SK-N-SH (cell line): Measurements from ENCODE around the gene MGAT1. TPM values are rescaled to one million over a fixed set of nuclear protein-coding genes. Genes with fewer than 3 reads are reported as not detected.

Experiments used
- CTCF ChIA-PET: fragments of 300-600, 350-600 bp; formaldehyde crosslinking; extraction: SDS; loops from one replicate; lab custom pipeline; 2021; lab: Yijun Ruan, JAX
- POLR2A ChIA-PET: fragments of 350-600 bp; sonication (Branson Sonifier 250); formaldehyde crosslinking; extraction: SDS; loops from one replicate; lab custom pipeline; 2020; ENCODE audit warnings: antibody characterized with exemption, inconsistent platforms; lab: Yijun Ruan, JAX
- DNase-seq: peaks from one replicate; pipeline ENCODE4 v3.0.0; 2012
- H2AFZ ChIP-seq: fragments of 200-600 bp; sonication (generic); 2 replicates; pipeline ENCODE4 v1.8.1; 2016; ENCODE audit warnings: antibody characterized with exemption, mild to moderate bottlenecking, low read depth
- H3F3A ChIP-seq: fragments of 200-600 bp; sonication (generic); replicated peaks from 2 replicates; pipeline ENCODE3; 2016; ENCODE audit warnings: antibody characterized with exemption, mild to moderate bottlenecking; ENCODE audit not compliant: insufficient read depth
- H3K27ac ChIP-seq, 2 experiments: fragments of 200-500 bp in 1 of 2; fragments of 200-600 bp in 1 of 2; sonication (Bioruptor generic) in 1 of 2; sonication (generic), shearing (Covaris generic) in 1 of 2; 2 replicates each; pipeline versions ENCODE4 v1.5.1 to v1.6.1; 2014 to 2016; ENCODE audit warnings: low read depth in 2 of 2, inconsistent platforms in 1 of 2, low read length in 1 of 2, mild to moderate bottlenecking in 1 of 2, mixed read lengths in 1 of 2
- H3K27me3 ChIP-seq: fragments of 200-600 bp; sonication (generic), shearing (Covaris generic); 2 replicates; pipeline ENCODE4 v1.6.1; 2016; ENCODE audit warnings: mixed run types; ENCODE audit not compliant: insufficient read depth
- H3K36me3 ChIP-seq, 2 experiments: fragments of 200-500 bp in 1 of 2; fragments of 200-600 bp in 1 of 2; sonication (Bioruptor generic) in 1 of 2; sonication (generic) in 1 of 2; replicated peaks in 1 of 2; 2 replicates each; pipeline versions ENCODE3 to v1.5.1; 2014 to 2016; ENCODE audit warnings: low read length in 1 of 2, mild to moderate bottlenecking in 1 of 2; ENCODE audit not compliant: insufficient read depth in 2 of 2, control insufficient read depth in 1 of 2
- H3K4me1 ChIP-seq, 2 experiments: fragments of 200-500 bp in 1 of 2; fragments of 200-600 bp in 1 of 2; sonication (Bioruptor generic) in 1 of 2; sonication (generic), shearing (Covaris generic) in 1 of 2; 2 replicates each; pipeline versions ENCODE4 v1.5.1 to v1.6.1; 2014 to 2016; ENCODE audit warnings: low read depth in 1 of 2, low read length in 1 of 2, mixed run types in 1 of 2; ENCODE audit not compliant: insufficient read depth in 2 of 2, control insufficient read depth in 1 of 2
- H3K4me2 ChIP-seq: fragments of 200-600 bp; sonication (generic), shearing (Covaris generic); 2 replicates; pipeline ENCODE4 v1.6.1; 2017; ENCODE audit warnings: mixed run types
- H3K4me3 ChIP-seq, 2 experiments: fragments of 200-500 bp in 1 of 2; fragments of 200-600 bp in 1 of 2; sonication (Bioruptor generic) in 1 of 2; sonication (generic), shearing (Covaris generic) in 1 of 2; 2 replicates each; pipeline versions ENCODE4 v1.5.1 to v1.8.1; 2014 to 2016; ENCODE audit warnings: low read depth in 2 of 2, inconsistent platforms in 1 of 2, low read length in 1 of 2, mild to moderate bottlenecking in 1 of 2, mixed read lengths in 1 of 2, moderate library complexity in 1 of 2
- H3K79me2 ChIP-seq: fragments of 200-600 bp; sonication (generic); 2 replicates; pipeline ENCODE4 v1.8.1; 2017; ENCODE audit warnings: mild to moderate bottlenecking; ENCODE audit not compliant: insufficient read depth
- H3K9ac ChIP-seq: fragments of 200-600 bp; sonication (generic); 2 replicates; pipeline ENCODE4 v1.6.1; 2017; ENCODE audit warnings: mixed run types
- H3K9me2 ChIP-seq: fragments of 200-600 bp; sonication (generic); 2 replicates; pipeline ENCODE4 v1.6.1; 2017; ENCODE audit warnings: mixed run types
- H3K9me3 ChIP-seq: fragments of 200-600 bp; sonication (generic); 2 replicates; pipeline ENCODE4 v1.6.1; 2017; ENCODE audit warnings: mixed run types, mild to moderate bottlenecking, moderate library complexity
- H4K20me1 ChIP-seq: fragments of 200-600 bp; sonication (generic); 2 replicates; pipeline ENCODE4 v1.6.1; 2017; ENCODE audit warnings: mild to moderate bottlenecking, mixed run types; ENCODE audit not compliant: insufficient read depth
- CTCF ChIP-seq: fragments of 200-600 bp; sonication (generic); IDR thresholded peaks from 2 replicates; pipeline ENCODE4 v1.6.1; 2017; ENCODE audit warnings: antibody characterized with exemption, mild to moderate bottlenecking, moderate library complexity
- EP300 ChIP-seq, 2 experiments: IDR thresholded peaks; 2 replicates each; pipeline versions ENCODE4 v1.4.0 to v1.6.1; 2012; ENCODE audit warnings: borderline replicate concordance in 1 of 2, low read depth in 1 of 2, low read length in 1 of 2
- FOSL2 ChIP-seq: IDR thresholded peaks from 2 replicates; pipeline ENCODE4 v1.4.0; 2012; ENCODE audit warnings: low read depth, mild to moderate bottlenecking, moderate library complexity, borderline replicate concordance
- FOXJ3 ChIP-seq: sonication (generic); formaldehyde crosslinking; IDR thresholded peaks from 2 replicates; pipeline ENCODE4 v1.5.1; 2020; ENCODE audit warnings: mild to moderate bottlenecking, missing genetic modification reagents
- FOXM1 ChIP-seq: IDR thresholded peaks from 2 replicates; pipeline ENCODE4 v1.4.0; 2012; ENCODE audit warnings: low read depth, mild to moderate bottlenecking
- GABPA ChIP-seq: IDR thresholded peaks from 2 replicates; pipeline ENCODE4 v1.4.0; 2012; ENCODE audit warnings: low read depth, mild to moderate bottlenecking
- GATA2 ChIP-seq: sonication (generic); formaldehyde crosslinking; IDR thresholded peaks from 2 replicates; pipeline ENCODE4 v1.5.0; 2020; ENCODE audit warnings: mild to moderate bottlenecking, missing genetic modification reagents
- MEF2A ChIP-seq: IDR thresholded peaks from 2 replicates; pipeline ENCODE4 v1.4.0; 2012; ENCODE audit warnings: low read depth, borderline replicate concordance
- NRF1 ChIP-seq: IDR thresholded peaks from 2 replicates; pipeline ENCODE4 v1.6.1; 2012; ENCODE audit warnings: low read depth, mild to moderate bottlenecking, low read length
- POLR2AphosphoS5 ChIP-seq: IDR thresholded peaks from 2 replicates; pipeline ENCODE4 v1.6.1; 2012; ENCODE audit warnings: low read depth, low read length
- RAD21 ChIP-seq: IDR thresholded peaks from 2 replicates; pipeline ENCODE4 v1.6.1; 2012; ENCODE audit warnings: mild to moderate bottlenecking, low read length
- RCOR1 ChIP-seq: fragments of 150-350 bp; IDR thresholded peaks from 2 replicates; pipeline ENCODE4 v1.6.1; 2017; ENCODE audit warnings: antibody characterized with exemption, low read length
- SIN3A ChIP-seq: IDR thresholded peaks from 2 replicates; pipeline ENCODE4 v1.6.1; 2012; ENCODE audit warnings: low read depth, mild to moderate bottlenecking, low read length, moderate library complexity, borderline replicate concordance
- SMC3 ChIP-seq: IDR thresholded peaks from 2 replicates; pipeline ENCODE4 v1.6.1; 2012; ENCODE audit warnings: low read depth, low read length, improper control_type of control experiment
- TCF12 ChIP-seq: IDR thresholded peaks from 2 replicates; pipeline ENCODE4 v1.4.0; 2012
- TEAD4 ChIP-seq: IDR thresholded peaks from 2 replicates; pipeline ENCODE4 v1.4.0; 2012; ENCODE audit warnings: mild to moderate bottlenecking, borderline replicate concordance; ENCODE audit not compliant: insufficient read depth
- YY1 ChIP-seq: IDR thresholded peaks from 2 replicates; pipeline ENCODE4 v1.4.0; 2012; ENCODE audit warnings: low read depth, mild to moderate bottlenecking
- ZBTB33 ChIP-seq: IDR thresholded peaks from 2 replicates; pipeline ENCODE4 v1.4.0; 2012; ENCODE audit warnings: low read depth, borderline replicate concordance
- WGBS: methylation state at CpG from one replicate; pipeline ENCODE4 v1.1.6; 2017; ENCODE audit warnings: low lambda C conversion rate; 5-methylcytosine and 5-hydroxymethylcytosine counted together
- polyA plus RNA-seq, 3 experiments: library from polyadenylated mRNA; depleted of rRNA; stranded (reverse); fragments of >200 nt; gene quantifications; 2 replicates each; pipeline ENCODE4 v1.2.3, GENCODE V29; 2012
- TF ChIP-seq, protein P1 (sequence below): IDR thresholded peaks from 2 replicates; pipeline ENCODE4 v1.4.0; 2012; ENCODE audit warnings: low read depth, borderline replicate concordance
- TF ChIP-seq, protein P2 (sequence below): fragments of 150-350 bp; IDR thresholded peaks from 2 replicates; pipeline ENCODE4 v1.6.1; 2017; ENCODE audit warnings: antibody characterized with exemption, low read length, low read depth, borderline replicate concordance
- TF ChIP-seq, protein P3 (sequence below): IDR thresholded peaks from 2 replicates; pipeline ENCODE4 v1.4.0; 2012; ENCODE audit warnings: low read depth

Gene MGAT1
- polyA plus RNA-seq, 1 of the 3 experiments (the other 2 are of a cell fraction), result 47.3 TPM

- TF ChIP-seq GATA2 (CRISPR knock-in tag) (no peak), NRF1 (peak; percentile 57; the same call in 1 of the 2 replicates), ZBTB33 (0 out of 2 replicates have a peak, but pooled peaks have one; percentile 39), GABPA (no peak; the same call in 1 of the 2 replicates), FOXJ3 (CRISPR knock-in tag) (no peak), POLR2AphosphoS5 (peak; percentile 63; the same call in 1 of the 2 replicates), TCF12 (no peak), FOSL2 (no peak)
- TF ChIP-seq, protein P1, sequence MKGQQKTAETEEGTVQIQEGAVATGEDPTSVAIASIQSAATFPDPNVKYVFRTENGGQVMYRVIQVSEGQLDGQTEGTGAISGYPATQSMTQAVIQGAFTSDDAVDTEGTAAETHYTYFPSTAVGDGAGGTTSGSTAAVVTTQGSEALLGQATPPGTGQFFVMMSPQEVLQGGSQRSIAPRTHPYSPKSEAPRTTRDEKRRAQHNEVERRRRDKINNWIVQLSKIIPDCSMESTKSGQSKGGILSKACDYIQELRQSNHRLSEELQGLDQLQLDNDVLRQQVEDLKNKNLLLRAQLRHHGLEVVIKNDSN, result no peak
- TF ChIP-seq, protein P2, sequence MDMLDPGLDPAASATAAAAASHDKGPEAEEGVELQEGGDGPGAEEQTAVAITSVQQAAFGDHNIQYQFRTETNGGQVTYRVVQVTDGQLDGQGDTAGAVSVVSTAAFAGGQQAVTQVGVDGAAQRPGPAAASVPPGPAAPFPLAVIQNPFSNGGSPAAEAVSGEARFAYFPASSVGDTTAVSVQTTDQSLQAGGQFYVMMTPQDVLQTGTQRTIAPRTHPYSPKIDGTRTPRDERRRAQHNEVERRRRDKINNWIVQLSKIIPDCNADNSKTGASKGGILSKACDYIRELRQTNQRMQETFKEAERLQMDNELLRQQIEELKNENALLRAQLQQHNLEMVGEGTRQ, result no peak
- TF ChIP-seq, protein P3, sequence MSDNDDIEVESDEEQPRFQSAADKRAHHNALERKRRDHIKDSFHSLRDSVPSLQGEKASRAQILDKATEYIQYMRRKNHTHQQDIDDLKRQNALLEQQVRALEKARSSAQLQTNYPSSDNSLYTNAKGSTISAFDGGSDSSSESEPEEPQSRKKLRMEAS, result peak; percentile 94
- TF ChIP-seq, all 33 proteins: peak for 12
Observed at GRCh38 chr5:180831139-180832093, 28.8 kb upstream of the MGAT1 start (continued).

- CTCF ChIA-PET, result interaction anchor here (0.6 to 1.5 kb wide), 6 partner anchors 9 to 502 kb away, joined by 3 to 5 read pairs (median 3); no protein-coding TSS in a partner anchor
- peaks cover 10 to 11% of the 10 kb centered on the region in 2 experiments for H3K36me3 ChIP-seq
- peak overlapping the region; percentile 70 to 88 for H3K27ac ChIP-seq
- H3K4me2 ChIP-seq, result peak overlapping the region; percentile 94
- DNase-seq, result peak; percentile 69
- peak overlapping the region; percentile 90 for H3K9ac ChIP-seq
- peaks cover 12% of the 10 kb centered on the region; the same call in 1 of the 2 replicates for H3K79me2 ChIP-seq
- no peaks in the 10 kb centered on the region for H3K27me3 ChIP-seq
- H3K4me1 ChIP-seq, result peaks cover 5 to 18% of the 10 kb centered on the region in 2 experiments; a peak in 1 of 4 replicates
- POLR2A ChIA-PET, result interaction anchor here (0.9 to 1.6 kb wide), 2 partner anchors 18 to 20 kb away, joined by 4 to 10 read pairs; no protein-coding TSS in a partner anchor
- no peak for TF ChIP-seq FOSL2
- TF ChIP-seq CTCF, result no peak
- no peak for TF ChIP-seq GABPA
- TF ChIP-seq MEF2A, result no peak
- TF ChIP-seq RAD21, result no peak
- TF ChIP-seq FOXM1, result no peak
- no peak for TF ChIP-seq YY1
- TF ChIP-seq TEAD4, result no peak
- TF ChIP-seq RCOR1, result no peak
- TF ChIP-seq, protein P3, result no peak
- no peak for TF ChIP-seq SMC3
- no peak for TF ChIP-seq EP300 (IDR thresholded peaks at IDR 0.05; ENCODE audit: borderline replicate concordance in 1 of 2, low read depth in 1 of 2, low read length in 1 of 2)
- no peak for TF ChIP-seq SIN3A
- no peaks in the 10 kb centered on the region for H4K20me1 ChIP-seq
- peak overlapping the region; percentile 93 for H2AFZ ChIP-seq
- 44% methylated on average over 20 of the region's 35 CpGs for WGBS
- no peaks in the 10 kb centered on the region; the same call in 1 of the 2 replicates for H3K9me3 ChIP-seq
- H3F3A ChIP-seq, result peaks cover 9% of the 10 kb centered on the region
- no peaks in the 10 kb centered on the region for H3K9me2 ChIP-seq
- H3K4me3 ChIP-seq, result peak overlapping the region; percentile 78 to 87
Observed at GRCh38 chr5:180830253-180831138, 27.9 kb upstream of the MGAT1 start.
